ENCODE measurements around the gene RPL22.

Gene RPL22

GRCh38 chr1:6199298-6200187 is at the start of gene RPL22:
TSS of gene RPL22 (minus strand) at chr1:6199595. CDS start at chr1:6199573, 22 bp downstream.
- peak; percentile 95 for DNase-seq

DNA sequence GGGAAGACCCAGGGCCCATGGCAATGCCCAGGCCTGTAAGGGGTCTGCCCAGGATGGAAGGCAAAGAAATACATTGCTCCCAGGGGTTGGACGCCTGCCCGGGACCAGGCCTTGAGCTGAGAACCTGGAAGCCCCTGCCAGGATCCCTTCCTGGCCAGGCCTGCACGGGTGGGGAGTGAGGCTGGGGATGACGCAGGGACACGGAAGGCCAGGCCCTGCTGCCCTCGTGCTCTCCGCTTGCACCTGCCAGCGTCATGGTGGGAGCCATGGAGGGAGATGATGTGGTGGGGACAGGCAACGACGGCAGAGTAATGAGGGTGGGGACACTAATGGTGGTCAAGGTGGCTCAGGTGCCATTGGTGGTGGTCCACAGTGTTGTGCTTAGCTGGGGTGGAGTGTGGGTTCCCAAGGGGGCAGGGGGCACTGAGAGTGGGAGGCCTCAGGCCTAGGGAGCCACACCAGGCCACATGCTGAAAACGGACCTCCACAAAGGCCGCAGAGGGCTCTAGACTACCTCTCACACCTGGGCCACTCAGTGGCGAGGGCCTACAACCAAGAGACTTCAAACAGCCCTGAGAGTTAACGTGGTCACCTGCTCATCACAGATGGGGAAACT is 48.9 kb upstream of the RPL22 start:
- no peak for DNase-seq

- no peak for DNase-seq
Observed at GRCh38 chr1:6247651-6248050, 48.3 kb upstream of the RPL22 start.

DNA sequence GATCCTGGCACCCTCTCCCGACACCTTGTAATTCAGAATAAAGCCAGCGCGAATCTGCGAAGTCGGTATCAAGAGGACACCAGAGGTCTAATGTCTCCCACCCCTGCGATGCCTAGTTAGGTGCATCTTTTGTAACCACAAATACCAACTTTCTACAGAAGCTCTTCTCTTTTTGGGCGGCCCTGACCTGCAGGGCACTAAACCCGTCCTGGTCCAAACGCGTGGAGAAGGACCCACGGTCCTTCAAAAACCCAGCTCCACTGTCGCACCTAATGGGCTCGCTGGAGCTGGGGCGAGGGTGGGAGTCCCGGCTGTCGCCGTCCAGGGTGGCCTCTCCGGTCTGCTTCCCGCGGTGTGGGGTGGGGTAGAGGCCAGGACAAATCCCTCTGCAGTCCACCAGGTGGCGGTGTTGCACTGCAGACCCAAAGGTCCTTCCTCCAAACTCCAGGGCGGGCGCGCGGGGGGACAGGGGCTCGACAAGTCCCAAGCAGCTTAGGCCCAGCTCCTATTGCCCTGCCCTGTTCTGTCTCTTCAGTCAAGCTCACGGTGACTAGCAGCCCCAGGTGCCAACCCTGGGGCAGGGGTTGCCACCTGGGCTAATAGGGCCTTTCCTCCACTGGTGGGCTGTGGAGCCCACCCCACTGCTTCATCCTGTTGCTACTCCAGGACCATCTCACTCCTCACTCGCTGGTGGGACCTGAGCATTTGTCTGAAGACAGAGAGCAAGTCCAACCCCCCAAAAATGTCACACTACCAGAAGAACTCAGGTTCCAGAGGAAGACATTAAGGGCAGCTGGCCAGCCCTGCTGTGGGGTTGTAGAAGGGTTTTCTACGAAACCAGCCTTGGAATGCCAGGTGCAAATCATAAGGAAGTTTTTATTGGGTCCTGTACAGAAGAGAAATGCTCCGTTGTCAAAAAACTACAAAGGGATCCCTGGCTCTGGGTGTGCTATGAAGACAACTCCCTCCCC is 47.4 kb upstream of the RPL22 start:
- peak; percentile 70 for DNase-seq

DNA sequence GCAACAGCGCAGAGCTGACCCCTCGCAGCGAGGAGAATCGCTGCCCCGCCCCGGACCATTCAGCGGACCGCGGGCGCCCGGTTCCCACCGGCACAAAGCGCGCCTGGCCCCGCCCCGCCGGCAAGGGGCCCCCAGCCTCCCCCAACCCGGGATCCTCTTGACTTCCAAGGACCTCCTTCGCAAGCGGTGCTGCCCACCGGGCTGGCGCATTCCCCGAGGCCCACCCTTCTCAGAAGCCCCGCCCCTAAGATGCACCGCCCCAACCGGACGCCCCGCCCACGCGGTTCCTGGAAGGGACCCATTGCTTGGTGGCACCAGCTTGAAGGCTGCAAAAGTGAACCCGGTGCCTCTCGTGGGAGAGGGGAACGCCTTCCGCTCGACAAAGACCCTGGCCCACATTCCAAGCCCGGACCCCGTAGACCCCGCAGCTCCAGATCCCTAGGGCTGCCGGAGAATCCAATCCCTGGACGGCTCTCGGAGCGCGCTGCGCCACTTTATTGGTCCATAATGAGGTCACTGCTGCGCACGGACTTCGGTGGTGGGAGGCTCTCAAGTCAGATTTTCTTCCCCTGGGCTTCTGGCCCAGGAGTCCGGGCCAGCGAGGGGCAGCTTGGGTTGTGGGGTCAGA is 46.6 kb upstream of the RPL22 start:
- DNase-seq: no peak

GRCh38 chr1:6245086-6245868 is 45.9 kb upstream of the RPL22 start:
- DNase-seq: peak; percentile 64

DNA sequence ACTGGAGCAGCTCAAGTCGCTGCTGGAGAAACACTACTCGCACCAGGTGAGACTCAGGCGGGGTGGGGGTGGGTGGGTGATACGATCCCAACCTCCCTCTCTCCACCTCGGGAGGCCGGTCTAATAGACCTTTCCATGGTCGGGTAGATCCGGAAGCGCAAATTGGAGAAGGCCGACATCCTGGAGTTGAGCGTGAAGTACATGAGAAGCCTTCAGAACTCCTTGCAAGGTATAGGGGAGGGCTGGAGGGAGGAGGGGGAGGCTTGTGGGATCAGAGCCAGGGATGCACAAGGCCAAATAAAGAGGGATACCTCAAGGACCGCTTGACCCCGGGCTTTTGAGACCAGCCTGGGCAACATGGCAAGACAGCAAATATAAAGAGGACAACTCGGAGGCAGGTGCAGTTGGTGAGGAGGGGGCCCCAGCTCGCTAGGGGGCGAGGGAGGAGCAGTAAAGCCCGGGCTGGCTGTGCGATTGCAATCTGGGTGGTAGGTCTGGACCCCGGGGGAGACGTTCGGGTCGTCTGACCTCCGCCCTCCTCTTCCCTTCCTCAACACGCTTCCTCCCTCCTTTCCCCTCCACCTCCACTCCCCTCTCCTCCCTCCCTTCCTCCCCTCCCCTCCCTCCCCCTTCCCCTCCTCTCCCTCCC is 45.1 kb upstream of the RPL22 start:
- no peak for DNase-seq

DNA sequence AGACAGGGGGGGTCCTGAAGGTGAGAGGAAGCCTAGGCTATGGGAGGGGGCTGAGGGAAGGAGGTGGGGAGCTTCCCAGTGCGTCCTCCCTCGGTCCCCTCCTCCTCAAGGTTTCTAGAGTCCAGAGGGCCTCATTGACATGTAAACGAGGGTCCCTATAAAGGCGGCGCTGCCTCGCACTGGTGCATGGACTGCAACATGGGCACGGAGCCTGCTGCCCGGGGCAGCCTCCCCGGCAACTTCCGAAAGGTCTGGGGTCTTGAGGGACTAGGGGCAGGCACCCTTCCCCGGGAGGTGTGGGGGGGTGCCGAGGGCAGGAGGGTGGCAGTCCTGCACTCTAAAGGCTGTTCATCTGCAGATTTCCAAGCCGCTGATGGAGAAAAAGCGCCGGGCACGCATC is 44.6 kb upstream of the RPL22 start, which contains the start of gene HES3:
HES3 (plus strand) TSS at position 187 of the 400 bp plus-strand sequence; CDS start at position 374, 187 bp downstream.
- DNase-seq: no peak

- no peak for DNase-seq
Observed at GRCh38 chr1:6243053-6243834, 43.8 kb upstream of the RPL22 start.

GRCh38 chr1:6241887-6242740 is 42.7 kb upstream of the RPL22 start:
- DNase-seq: no peak

- no peak for DNase-seq
Observed at GRCh38 chr1:6241107-6241886, 41.9 kb upstream of the RPL22 start.

- DNase-seq: no peak
Observed at GRCh38 chr1:6239950-6240768, 40.8 kb upstream of the RPL22 start.

DNA sequence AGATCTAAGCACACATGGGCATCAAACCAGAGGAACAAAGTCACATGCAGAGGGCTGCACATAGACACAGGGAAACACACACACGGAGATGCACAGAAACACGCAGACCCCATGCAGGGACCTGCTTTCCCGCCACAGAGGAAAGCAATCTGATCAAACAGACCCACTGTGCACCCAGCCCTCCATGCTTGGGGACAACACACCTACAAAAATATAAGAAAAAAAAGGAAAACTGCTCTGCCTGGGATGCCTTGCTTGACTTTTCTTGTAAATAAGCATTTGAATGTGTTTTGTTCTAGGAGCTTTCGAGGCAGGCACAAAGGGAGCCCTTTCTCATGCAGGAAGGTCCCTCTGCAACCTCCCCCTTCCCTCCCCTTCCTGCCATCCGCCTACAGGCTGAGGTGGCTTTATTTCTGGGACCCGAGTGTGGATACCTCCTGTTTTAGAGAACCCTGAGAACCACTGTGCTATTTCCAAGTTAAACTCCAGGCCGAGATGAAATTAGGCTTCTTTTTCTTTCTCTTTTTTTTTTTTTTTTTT is 39.9 kb upstream of the RPL22 start:
- DNase-seq: no peak

DNA sequence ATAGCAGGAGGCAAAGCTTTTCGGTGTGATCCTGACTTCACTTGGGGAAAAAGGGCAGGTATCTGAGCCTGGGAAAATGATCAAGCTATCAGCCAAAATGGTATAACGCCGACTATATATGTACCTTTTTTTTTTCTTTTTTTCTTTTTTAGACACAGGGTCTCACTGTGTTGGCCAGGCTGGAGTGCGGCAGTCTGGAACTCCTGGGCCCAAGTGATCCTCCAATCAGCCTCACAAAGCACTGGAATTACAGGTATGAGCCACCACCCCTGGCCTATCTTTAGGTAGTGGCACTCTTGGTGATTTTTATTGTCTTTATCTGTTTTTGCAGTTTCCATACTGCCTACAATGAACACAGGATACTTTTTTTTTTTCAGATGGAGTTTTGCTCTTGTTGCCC is 37.7 kb upstream of the RPL22 start:
- DNase-seq: no peak

- DNase-seq: no peak
Observed at GRCh38 chr1:6235296-6235677, 35.9 kb upstream of the RPL22 start.

DNA sequence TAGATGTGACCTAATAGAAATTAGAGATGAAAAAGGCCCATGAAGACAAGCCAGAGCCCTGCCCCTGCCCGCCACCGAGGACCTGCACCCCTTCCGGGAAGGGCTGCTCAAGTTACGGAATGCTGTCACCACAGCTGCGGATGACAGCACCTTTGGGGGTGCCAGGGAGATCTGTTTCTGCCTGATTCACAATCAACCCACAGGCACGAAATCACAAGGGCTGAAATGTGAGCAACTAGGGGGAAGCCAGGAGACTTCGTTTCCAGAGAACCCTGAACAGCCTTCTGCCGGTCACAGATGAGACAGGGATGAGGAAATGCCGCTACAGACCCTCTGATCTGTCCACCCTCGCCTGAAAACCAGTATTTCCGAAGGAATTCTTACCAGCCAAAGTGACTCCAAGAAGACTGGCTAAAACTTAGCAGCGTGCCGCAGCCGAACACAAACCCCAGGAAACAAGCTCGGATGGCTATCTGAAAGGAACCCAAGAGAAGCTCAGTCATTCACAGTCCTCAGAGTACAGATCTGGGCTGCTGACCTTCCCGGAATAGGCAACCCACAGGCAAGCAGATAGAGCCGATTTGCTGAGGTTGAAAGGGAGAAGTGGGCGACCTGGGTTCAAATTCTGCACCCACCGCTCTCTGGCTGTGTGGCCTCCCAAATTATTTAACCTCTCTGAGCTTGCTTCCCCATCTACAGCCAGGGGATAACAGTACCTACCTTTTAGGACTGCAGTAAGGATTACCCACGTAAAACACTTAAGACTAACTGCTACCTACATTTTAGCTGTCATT is 35.3 kb upstream of the RPL22 start:
- no peak for DNase-seq

Measured in activated CD4-positive, alpha-beta T cell treated with anti-CD3 and anti-CD28 coated beads for 1 hour (primary cell).